ENCODE data around the gene C1orf53. TPM values are rescaled to one million over a fixed set of nuclear protein-coding genes. Genes with fewer than 3 reads are reported as not detected.

The C1orf53 gene
- total RNA-seq, 1 donor from 2014 or later = 5.9 TPM

- H3K36me3 Mint-ChIP-seq (ENCODE audit: unreplicated experiment) = peaks cover 5% of the 10 kb centered on the region
- no peak for TF ChIP-seq CTCF (IDR thresholded peaks at IDR 0.05; ENCODE audit: partially characterized antibody, unreplicated experiment)
- DNase-seq = no peak
- no peak overlapping the region for H3K27ac Mint-ChIP-seq (ENCODE audit: unreplicated experiment)
- peaks cover 20% of the 10 kb centered on the region for H3K9me3 Mint-ChIP-seq (ENCODE audit: unreplicated experiment)
- peak overlapping the region; percentile 92 for H3K4me3 Mint-ChIP-seq (ENCODE audit: unreplicated experiment)
- H3K27me3 Mint-ChIP-seq (ENCODE audit: unreplicated experiment) = peaks cover 48% of the 10 kb centered on the region
- peaks cover 40% of the 10 kb centered on the region for H3K4me1 Mint-ChIP-seq (ENCODE audit: low read depth, unreplicated experiment)
Observed at GRCh38 chr1:197918807-197919345, 16.4 kb downstream of the C1orf53 start.

GRCh38 chr1:197919346-197920066 is 17.1 kb downstream of the C1orf53 start:
- H3K4me3 Mint-ChIP-seq (ENCODE audit: unreplicated experiment) = peak overlapping the region; percentile 92
- peak; percentile 40 for DNase-seq
- H3K36me3 Mint-ChIP-seq (ENCODE audit: unreplicated experiment) = peaks cover 5% of the 10 kb centered on the region
- peaks cover 44% of the 10 kb centered on the region for H3K27me3 Mint-ChIP-seq (ENCODE audit: unreplicated experiment)
- H3K9me3 Mint-ChIP-seq (ENCODE audit: unreplicated experiment) = peaks cover 20% of the 10 kb centered on the region
- H3K4me1 Mint-ChIP-seq (ENCODE audit: low read depth, unreplicated experiment) = peaks cover 37% of the 10 kb centered on the region
- no peak for TF ChIP-seq CTCF (IDR thresholded peaks at IDR 0.05; ENCODE audit: partially characterized antibody, unreplicated experiment)
- peak overlapping the region; percentile 55 for H3K27ac Mint-ChIP-seq (ENCODE audit: unreplicated experiment)

- Mint-ChIP-seq H3K4me3 (ENCODE audit: unreplicated experiment) (peak overlapping the region; percentile 92), H3K4me1 (ENCODE audit: low read depth, unreplicated experiment) (peaks cover 37% of the 10 kb centered on the region), H3K36me3 (ENCODE audit: unreplicated experiment) (peaks cover 5% of the 10 kb centered on the region), H3K27ac (ENCODE audit: unreplicated experiment) (no peak overlapping the region), H3K9me3 (ENCODE audit: unreplicated experiment) (peaks cover 20% of the 10 kb centered on the region), H3K27me3 (ENCODE audit: unreplicated experiment) (peaks cover 44% of the 10 kb centered on the region)
- TF ChIP-seq CTCF (IDR thresholded peaks at IDR 0.05; ENCODE audit: partially characterized antibody, unreplicated experiment) = no peak
- DNase-seq = no peak
Observed at GRCh38 chr1:197920067-197920396, 17.6 kb downstream of the C1orf53 start.

GRCh38 chr1:197920414-197921117 is 18.1 kb downstream of the C1orf53 start:
- DNase-seq = no peak
- H3K27ac Mint-ChIP-seq (ENCODE audit: unreplicated experiment) = peak overlapping the region; percentile 63
- TF ChIP-seq CTCF (IDR thresholded peaks at IDR 0.05; ENCODE audit: partially characterized antibody, unreplicated experiment) = no peak
- H3K4me3 Mint-ChIP-seq (ENCODE audit: unreplicated experiment) = peak overlapping the region; percentile 92
- peaks cover 33% of the 10 kb centered on the region for H3K4me1 Mint-ChIP-seq (ENCODE audit: low read depth, unreplicated experiment)
- H3K36me3 Mint-ChIP-seq (ENCODE audit: unreplicated experiment) = peaks cover 5% of the 10 kb centered on the region
- peaks cover 17% of the 10 kb centered on the region for H3K9me3 Mint-ChIP-seq (ENCODE audit: unreplicated experiment)
- peaks cover 41% of the 10 kb centered on the region for H3K27me3 Mint-ChIP-seq (ENCODE audit: unreplicated experiment)
